ENCODE data around the gene CDK15.
"Not testable (repeated sequence)": the region's sequence is repeated elsewhere in the genome, so short reads cannot be mapped to it uniquely, and the experiment has no call there.

The CDK15 gene

DNA sequence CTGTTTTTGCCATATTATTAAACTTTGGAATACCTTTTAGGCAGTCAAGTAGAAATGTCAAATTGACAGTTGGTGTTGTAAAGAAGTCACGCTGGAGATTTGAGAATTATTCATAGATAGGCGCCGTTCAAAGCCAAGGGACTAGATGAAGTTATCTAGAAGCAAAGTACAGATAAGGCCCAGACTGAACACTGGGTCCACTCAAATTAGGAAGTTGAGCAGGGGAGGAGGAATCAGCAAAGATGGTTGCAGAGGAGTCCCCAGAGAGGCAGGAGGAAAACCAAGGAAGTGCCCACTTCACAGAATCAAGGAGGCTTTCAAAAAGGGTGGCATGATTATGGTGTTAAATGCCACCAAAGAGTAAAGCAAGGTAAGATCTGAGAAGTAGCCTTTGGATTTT lies 16.0 kb upstream of the CDK15 start:
- DNase-seq (ENCODE audit: low read depth) = no peak

DNA sequence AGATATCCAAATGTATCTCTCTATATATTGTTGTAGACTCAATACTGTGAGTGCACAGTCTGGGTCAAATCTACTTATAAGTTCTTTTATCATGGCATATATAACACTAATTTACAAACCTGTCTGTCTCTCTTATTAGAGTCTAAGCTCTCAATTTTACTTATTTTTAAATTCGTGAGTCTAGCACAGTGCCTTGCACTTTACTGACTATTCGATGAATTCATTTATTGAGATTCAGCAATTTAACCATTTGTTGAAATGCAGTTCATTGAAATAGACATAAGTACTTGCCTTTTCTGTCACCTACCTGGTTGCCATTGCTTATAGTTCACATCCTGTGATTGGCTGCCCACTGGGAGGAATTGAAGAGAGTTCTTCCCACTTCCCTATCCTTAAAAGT lies 15.3 kb upstream of the CDK15 start:
- no peak for DNase-seq (ENCODE audit: low read depth)

DNA sequence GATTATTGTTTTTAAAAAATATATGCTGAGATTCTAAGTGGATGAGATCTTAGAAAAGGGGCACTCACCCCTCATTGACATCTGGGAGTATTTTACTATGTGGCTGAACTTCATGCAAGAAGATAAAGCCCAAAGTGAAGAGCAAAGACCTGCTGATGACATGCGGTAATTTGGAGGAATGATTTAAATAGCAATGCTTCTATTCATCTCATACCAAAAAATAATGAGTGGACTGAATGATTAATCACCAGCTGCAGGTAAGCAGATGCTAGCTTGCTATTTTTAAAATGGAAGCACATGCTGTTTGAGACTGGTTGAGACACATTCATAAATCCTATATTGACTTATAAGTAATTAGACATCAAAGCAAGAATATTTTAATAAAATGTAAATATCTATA lies 12.7 kb upstream of the CDK15 start:
- DNase-seq (ENCODE audit: low read depth) = no peak

DNA sequence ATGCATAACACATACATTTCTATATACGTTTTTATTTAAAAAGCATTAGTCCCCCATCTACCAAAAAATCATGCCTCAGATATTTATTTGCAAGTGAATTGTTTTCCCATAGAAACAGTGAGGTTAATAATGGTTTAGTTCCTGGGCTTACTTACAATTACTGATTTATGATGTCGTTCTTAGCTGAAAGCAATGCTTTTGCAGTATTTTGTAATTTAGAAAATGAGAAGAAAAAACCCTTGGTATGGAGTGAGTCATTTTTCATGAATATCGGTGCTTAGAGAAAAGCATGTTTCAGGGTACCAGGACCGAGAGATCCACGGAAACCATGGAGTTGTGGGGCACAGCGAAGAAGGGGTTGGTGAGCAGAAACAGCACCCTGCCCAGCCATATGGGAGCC lies 12.0 kb upstream of the CDK15 start:
- DNase-seq (ENCODE audit: low read depth) = no peak

DNA sequence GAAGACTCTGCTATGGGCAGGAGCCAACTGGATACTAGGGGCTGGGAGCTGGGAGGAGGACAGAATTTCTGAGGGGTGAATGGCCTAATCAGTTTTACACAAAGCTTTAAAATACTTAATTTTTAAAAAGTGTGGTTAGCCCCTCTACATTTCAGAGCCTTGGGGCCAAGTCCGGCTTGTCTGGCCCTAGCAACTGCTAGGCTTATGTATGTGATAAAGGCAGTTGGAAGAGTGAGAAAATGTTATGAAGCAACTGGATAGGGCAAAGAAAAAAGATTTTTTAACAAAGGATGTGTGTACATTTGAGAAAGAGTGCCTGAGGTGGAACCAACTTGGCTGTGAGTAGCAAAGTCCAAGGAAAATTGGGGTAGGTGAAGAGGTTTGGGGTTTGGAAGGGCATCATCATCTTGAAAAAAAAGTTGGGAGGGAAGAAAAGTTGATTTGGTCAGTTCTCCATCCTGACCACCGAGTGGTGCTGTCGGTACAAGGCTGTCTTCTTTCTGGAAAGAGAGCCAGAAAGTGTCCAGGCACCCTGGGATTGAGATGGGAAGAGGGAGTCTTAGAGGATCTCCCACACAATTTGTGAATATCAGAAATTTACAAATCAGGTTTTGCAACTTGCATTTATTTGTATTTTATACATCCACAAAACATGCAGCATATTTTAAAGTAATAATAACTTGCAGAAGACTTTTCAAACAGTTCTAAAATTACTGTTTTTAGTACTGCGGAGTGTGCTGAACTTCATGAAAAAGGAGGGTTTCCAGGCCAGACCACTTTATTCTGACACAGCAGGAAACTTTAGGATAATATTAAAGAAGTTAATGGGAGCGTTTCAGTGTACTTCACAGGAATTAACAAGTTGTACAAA lies 10.5 kb upstream of the CDK15 start:
- DNase-seq (ENCODE audit: low read depth) = no peak

DNA sequence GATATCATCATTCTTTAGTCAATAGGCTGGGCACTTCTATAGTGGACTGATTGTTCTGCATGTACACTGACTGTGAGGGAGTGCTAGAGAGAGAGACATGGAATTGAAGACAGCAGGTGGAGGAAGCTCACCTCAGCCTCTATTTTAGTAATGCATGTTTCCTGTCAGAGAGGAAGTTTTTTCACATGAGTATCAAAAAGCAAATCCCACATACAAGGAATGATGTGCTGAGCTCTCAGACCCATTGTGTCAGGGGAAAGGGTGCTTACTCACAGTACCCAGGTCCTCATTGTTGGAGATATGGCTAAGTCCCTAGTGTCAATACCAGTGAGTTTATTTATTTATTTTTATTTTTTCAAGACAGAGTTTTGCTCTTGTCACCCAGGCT lies 9.9 kb upstream of the CDK15 start:
- DNase-seq (ENCODE audit: low read depth) = no peak

DNA sequence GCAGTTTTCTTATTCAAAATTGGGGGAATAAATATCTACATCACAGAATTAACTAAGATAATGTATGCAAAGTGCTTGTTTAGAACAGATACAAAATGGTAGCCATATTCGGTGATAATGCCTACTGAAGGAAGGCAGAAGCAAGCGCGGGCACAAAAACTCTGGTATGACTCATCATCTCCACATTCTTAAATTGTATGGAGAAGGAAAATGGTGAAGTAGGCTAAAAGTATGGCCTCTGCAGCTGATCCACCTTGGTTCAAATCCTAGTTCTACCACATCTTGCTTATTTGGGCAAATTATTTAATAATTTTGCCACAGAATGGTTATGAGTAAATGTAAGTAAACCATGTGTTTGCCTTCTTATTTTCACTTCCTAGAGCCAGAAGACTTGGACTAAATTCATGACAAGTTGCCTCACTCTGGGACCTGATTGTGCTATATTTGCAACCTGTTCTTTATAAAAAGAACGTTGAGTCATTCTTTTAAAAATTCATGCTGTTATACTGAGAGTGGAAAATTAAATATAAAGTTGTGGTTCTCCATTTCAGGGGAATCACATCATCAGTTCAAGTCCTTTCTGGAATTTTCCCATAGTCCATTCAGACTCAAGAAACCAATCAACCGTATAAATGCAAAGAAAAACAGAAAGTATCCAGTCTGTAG lies 9.0 kb upstream of the CDK15 start:
- no peak for DNase-seq (ENCODE audit: low read depth)

DNA sequence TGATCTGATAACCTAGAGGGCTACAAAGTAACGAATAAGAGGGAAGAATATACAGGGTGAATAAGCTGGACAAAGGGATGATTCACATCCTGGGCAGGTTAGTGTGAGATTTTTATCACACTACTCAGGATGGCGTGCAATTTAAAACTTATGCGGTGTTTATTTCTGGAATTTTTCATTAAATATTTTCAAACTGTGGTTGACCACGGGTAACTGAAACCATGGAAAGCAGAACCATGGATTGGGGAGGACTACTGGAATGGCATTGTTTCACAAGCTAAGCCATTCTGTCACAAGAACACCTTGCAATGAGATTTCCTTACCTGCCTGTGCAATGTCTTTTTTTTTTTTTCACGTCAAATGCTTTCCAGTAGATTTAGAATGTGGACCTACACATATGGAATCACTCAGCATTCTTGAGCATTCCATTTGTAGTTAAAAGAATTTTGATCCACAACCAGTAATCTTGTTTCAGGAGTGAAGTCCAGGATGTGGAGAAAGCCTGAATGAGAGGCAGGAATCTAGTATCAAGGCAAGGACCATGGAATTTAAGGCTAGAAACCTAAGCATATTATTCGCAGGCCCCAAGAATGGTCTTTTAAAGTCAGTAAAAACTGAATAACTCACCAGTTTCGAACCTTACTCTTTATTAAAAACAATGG lies 8.0 kb upstream of the CDK15 start:
- DNase-seq (ENCODE audit: low read depth) = no peak

DNA sequence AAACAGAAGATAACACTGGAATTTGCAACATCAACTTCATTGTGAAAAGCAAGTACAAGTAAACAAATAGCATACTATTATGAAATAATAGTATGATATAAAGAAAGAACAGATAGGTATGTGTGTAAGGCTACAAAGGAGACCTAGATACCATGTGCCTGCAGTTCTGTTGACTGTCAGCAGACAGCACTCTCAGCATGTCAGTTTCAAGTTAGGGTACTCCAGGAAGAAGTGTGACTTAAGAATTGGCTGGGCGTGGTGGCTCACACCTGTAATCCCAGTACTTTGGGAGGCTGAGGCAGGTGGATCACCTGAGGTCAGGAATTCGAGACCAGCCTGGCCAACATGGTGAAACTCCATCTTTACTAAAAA lies 7.4 kb upstream of the CDK15 start:
- not testable (repeated sequence) for DNase-seq (ENCODE audit: low read depth)

DNA sequence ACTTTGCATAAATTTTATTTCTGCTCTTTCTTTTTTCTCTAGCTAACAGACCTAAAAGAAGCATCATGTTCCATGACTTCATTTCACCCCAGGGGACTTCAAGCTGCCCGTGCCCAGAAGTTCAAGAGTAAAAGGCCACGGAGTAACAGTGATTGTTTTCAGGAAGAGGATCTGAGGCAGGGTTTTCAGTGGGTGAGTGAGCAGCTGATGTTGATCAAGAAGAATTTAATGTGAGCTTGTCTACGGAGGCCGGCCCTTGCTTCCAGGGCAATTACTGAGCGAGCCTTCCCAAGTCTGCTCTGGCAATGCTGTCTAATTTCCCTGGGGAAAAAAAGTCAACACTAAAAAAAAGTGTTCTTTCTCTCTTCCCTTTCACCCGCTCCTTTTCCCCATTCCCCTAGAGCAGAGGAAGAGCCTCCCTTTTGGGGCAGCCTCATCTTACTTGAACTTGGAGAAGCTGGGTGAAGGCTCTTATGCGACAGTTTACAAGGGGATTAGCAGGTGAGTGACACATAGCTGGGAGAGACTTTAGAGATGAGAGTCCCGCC lies 1.2 kb downstream of the CDK15 start:
- DNase-seq (ENCODE audit: low read depth) = no peak

DNA sequence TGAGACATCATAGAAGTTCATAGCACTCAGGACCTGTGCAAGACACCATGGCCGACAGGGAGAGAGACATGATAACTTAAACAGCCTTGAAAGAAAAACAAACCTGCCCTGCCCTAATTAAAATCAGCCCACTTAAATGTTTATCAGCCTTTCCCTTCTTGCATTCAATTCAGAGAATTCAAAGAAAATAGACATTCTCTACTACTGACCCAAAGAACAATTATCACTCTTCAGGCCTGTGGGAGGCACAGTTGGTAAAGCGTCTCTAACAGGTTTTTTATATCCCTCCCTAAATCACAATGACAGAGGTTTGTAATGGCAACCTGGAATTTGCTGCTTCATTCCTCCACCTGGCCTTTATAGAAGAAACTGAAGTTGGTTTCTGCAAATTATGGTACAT lies 1.7 kb downstream of the CDK15 start:
- no peak for DNase-seq (ENCODE audit: low read depth)

DNA sequence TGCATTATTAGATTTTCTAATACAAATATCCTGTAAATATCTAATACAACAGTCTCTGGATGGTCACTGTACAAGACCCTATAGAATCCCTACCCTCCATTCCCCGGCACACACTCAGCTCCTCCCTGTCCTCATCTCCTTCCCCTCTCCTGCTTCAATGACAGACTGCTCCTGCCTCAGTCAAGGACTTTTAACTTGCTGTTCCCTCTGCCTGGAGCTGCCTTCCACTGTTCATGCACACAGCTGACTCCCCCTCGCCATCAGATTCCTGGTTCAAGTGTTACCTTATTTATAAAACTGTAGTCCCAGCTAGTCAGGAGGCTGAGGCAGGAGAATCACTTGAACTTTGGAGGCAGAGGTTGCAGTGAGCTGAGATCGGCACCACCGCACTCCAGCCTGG lies 3.3 kb downstream of the CDK15 start:
- no peak for DNase-seq (ENCODE audit: low read depth)

DNA sequence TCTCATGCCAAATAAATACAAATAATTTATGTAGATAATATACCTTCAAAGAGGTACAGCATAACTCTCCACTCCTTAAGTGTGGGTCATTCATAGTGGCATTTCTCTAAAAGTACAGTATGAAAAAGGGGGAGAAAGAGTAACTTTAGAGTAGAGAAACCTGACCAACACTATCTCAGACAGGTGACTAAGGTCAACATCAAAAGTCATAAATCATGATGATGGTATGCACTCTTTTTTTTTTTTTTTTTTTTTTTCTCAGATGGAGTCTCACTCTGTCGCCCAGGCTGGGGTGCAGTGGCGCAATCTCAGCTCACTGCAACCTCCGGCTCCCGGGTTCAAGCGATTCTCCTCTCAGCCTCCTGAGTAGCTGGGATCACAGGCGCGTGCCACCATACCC lies 4.3 kb downstream of the CDK15 start:
- not testable (repeated sequence) for DNase-seq (ENCODE audit: low read depth)

DNA sequence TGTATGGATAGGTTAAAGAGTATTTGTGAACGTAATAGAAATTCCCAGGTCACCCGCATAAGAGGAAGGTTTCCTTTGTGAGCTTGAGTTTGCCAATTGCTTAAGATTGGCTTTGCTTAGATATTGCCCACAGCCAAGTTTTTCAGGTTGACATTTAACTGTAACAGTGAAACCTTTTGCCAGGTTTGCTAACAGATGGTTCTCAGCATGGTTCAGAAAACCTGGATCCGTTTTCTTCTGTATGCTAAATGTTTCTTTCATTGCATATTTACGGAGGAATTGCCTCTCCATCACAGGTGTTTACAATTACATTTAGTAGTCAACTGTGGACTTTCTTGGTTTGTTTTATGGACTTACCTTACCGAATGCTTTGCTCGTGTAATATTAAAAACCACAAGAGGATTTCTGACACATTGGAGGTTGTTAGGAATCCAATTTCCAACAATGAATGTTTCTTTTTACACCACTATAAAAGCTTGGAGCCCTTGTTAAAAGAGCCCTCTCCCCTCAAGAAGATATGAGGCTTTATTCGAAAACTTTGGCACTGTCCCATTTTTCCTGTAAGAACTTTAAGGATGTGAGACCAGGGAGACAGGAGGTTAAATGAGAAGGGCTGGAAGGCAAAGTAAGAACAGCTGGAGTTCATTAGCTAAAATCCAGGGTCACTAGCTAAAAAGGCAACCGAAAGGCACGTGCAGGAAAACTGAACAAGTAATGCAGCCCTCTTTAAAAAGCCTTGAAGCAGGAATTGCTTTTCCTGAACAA lies 7.8 kb downstream of the CDK15 start:
- DNase-seq (ENCODE audit: low read depth) = no peak

DNA sequence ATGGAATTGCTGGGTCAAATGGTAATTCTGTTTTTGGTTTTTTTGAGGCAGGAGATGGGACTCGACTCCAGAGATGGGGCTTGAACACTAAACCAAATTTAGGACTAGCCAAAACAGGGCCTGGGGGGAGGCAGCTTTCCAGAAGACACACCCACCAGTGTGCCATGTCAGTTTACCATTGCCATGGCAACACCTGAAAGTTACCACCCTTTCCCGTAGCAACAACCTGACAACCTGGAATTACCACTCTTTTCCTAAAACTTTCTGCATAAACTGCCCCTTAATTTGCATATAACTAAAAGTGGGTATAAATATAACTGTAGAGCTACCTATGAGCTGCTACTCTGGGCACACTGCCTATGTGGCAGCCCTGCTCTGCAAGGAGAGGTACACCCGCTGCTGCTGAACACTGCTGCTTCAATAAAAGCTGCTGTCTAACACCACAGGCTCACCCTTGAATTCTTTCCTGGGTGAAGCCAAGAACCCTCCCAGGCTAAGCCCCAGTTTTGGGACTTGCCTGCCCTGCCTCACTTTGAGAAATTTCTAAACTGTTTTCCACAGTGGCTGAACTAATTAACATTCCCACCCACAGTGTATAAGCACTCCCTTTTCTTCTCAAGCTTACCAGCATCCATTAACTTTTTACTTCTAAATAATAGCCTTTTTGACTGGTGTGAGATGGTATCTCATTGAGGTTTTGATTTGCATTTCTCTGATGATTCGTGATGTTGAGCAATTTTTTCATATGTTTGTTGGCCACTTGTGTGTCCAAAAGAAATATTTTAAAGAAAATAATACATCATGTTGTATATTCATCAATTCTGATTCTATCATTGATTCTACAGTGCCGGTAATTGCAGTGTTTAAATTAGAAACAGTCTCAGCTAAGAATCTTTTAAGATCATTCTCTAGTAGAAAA lies 10.6 kb downstream of the CDK15 start:
- no peak for DNase-seq (ENCODE audit: low read depth)

DNA sequence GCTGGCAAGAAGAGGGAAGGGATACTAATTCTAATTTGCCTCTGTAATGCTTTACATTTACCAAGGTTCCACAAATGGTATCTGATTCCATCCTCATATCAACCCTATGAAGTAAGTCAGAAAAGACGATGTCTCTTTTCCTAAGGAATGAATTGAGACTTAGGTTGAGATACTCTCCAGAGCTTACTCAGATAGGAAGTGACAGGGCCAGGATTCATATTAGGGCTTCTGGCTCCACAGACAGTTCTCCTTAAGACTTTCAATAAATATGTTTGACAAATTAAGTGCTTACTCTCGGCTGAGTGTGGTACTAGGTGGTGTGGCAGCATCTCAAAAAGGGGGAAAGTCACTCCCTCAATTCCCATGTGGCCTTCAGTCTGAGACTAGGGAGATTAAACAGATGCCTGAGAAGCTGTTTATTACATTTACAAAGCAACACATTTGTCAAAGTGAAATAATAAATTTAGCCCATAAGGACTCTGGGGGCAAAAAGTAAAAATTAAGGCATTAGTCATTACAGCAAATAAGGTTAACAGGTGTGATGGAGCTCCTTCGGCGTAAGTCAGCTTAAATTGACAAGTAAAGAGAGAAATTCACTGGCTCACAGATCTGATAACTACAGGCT lies 14.2 kb downstream of the CDK15 start:
- no peak for DNase-seq (ENCODE audit: low read depth)

DNA sequence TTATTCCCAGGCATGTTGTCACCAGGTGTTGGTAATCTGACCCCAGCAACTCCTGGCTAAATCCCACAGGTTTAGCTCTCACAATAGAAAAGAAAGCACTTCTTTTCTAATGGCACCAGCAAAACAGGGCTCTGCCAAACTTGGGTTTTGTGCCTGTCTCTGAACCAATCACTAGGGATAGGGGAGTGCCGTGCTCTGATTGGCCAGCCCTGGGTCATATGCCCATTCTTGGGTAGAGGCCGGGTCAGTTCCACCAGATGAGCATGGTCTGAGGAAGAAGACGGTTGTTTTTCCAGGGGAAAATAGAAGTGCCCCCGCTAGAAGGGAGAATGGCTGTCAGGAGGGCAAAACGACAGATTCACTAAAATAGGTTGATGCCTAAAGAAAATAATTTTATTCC lies 14.7 kb downstream of the CDK15 start:
- DNase-seq (ENCODE audit: low read depth) = no peak

DNA sequence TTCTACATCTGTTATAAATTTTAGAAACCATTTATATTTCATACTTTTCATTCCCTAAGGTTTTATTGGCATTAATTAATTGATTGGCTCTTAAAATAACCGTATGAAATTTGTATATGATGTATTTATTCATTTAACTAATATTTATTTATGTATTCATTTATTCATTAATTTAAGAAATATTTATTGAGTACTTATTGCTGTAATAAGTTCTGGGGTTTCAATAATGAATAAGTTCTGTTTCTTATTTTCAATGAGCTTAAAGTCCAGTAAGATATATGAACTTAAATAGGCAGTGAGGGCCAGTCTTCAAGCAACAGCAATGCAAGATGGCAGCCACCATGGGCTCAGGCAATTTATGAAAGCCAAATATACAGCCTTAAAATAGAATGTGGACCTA lies 17.9 kb downstream of the CDK15 start:
- no peak for DNase-seq (ENCODE audit: low read depth)

DNA sequence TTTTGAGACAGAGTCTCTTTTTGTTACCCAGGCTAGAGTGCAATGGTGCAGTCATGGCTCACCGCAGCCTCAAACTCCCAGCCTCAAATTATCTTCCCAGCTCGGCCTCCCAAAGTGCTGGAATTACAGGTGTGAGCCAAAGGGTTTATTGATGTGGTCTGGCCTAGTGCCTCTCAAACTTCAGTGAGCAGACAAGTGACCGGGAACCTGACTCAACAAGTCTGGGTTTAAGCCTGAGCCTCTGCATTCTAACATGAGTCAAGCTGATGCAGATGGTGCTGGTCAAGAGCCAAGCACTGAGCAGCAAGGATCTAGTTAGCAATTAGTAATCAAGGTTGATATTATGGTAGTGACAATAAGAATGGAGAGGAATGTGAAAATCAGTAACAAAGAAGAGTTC lies 21.3 kb downstream of the CDK15 start:
- no peak for DNase-seq (ENCODE audit: low read depth)

DNA sequence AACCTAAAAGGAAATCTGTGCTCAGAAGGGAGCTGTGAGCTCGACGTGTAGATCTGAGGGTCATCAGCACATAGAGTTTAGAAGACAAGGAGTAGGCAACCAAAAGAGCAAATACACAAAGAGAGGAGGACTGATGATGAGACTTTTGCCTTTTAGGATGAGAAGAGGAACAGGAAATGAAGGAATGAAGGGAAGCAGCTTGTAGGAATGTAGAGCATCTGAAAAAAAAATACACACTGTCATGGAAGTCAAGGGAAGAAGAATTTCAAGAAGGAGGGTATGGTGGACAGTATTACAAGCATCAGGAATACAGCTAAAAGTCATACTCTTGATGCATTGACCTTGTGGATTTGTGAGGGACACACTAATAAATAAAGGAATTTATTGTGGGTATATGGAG lies 21.9 kb downstream of the CDK15 start:
- no peak for DNase-seq (ENCODE audit: low read depth)

DNA sequence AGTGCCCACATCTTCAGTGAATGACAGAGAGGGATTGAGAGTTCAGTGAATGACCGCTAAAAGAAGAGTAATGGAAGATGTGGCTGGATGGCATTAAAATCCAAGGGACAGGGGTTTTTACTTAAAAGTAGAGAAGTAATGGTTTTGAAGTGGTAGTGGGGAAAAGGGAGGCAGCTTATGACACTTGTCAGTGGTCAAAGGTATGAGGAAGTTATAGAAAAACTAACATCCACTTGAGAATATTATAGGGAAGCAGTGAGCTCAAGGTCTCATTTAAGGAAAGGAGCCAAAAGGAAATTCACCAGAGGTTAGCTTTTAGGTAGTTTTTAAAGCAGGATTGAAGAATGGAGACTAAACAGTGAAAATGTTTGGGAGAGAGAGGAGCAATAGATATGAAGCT lies 24.3 kb downstream of the CDK15 start:
- DNase-seq (ENCODE audit: low read depth) = no peak

Data from stimulated activated CD8-positive, alpha-beta memory T cell treated with anti-CD3 and anti-CD28 coated beads, Interleukin-12 subunit alpha, Interleukin-12 subunit beta, amount 100 ng/mL, for 1 hour (primary cell).